CD4-positive, alpha-beta T cell (primary cell): ENCODE results near the gene ELOVL4. TPM values are rescaled to one million over a fixed set of nuclear protein-coding genes. Genes with fewer than 3 reads are reported as not detected.

Source experiments
- ATAC-seq: fragments of 200-7000 bp; cut with Tn5 transposase; one replicate; pipeline ENCODE4 v1.10.0; 2022; ENCODE audit warnings: mild to moderate bottlenecking; ENCODE audit not compliant: poor library complexity
- CTCF ChIA-PET: fragments of 350-600 bp; sonication (Branson Sonifier 250); formaldehyde crosslinking; loops from one replicate; lab custom pipeline; 2021; ENCODE audit warnings: antibody characterized with exemption, inconsistent platforms; lab: Charles Lee
- POLR2A ChIA-PET: fragments of 350-600 bp; sonication (Branson Sonifier 250); formaldehyde crosslinking; loops from one replicate; lab custom pipeline; 2021; ENCODE audit warnings: antibody characterized with exemption, inconsistent platforms; lab: Charles Lee
- DNase-seq, 14 experiments: peaks; one replicate each; pipeline ENCODE4 v3.0.0-alpha.2; 2013 to 2020; ENCODE audit warnings: mixed read lengths in 2 of 14
- H3K27ac ChIP-seq, 2 donors: one replicate each; pipeline versions ENCODE4 v1.5.1 to v1.7.0; 2013; ENCODE audit warnings: low read length in 2 of 2, low read depth in 1 of 2, mild to moderate bottlenecking in 1 of 2
- H3K27me3 ChIP-seq, 2 experiments: 1 replicate in 1 of 2; 2 replicates in 1 of 2; pipeline versions ENCODE4 v1.6.1 to v1.7.0; 2013; ENCODE audit warnings: low read length in 2 of 2, control low read depth in 1 of 2, mild to moderate bottlenecking in 1 of 2, moderate library complexity in 1 of 2; ENCODE audit not compliant: insufficient read depth in 2 of 2, control insufficient read depth in 1 of 2
- H3K36me3 ChIP-seq: one replicate; pipeline ENCODE4 v1.6.1; 2013; ENCODE audit warnings: low read length, control low read depth; ENCODE audit not compliant: insufficient read depth
- H3K4me1 ChIP-seq: one replicate; pipeline ENCODE4 v1.6.1; 2013; ENCODE audit warnings: low read length, control low read depth; ENCODE audit not compliant: insufficient read depth
- H3K4me3 ChIP-seq: one replicate; pipeline ENCODE4 v1.5.1; 2013; ENCODE audit warnings: mild to moderate bottlenecking, low read length, moderate library complexity
- H3K9me3 ChIP-seq, 2 experiments: 1 replicate in 1 of 2; 2 replicates in 1 of 2; pipeline versions ENCODE4 v1.6.1 to v1.7.0; 2013; ENCODE audit warnings: low read length in 2 of 2, mild to moderate bottlenecking in 2 of 2, control low read depth in 1 of 2, moderate library complexity in 1 of 2; ENCODE audit not compliant: control insufficient read depth in 1 of 2, insufficient read depth in 1 of 2
- H3K27ac Mint-ChIP-seq: one replicate; pipeline ENCODE4 v1.8.0; 2020; ENCODE audit warnings: mixed read lengths
- H3K27me3 Mint-ChIP-seq: one replicate; pipeline ENCODE4 v1.8.0; 2021; ENCODE audit warnings: mixed read lengths
- H3K36me3 Mint-ChIP-seq: one replicate; pipeline ENCODE4 v1.8.0; 2021; ENCODE audit warnings: low read depth, mixed read lengths
- H3K4me1 Mint-ChIP-seq: one replicate; pipeline ENCODE4 v1.8.0; 2021; ENCODE audit warnings: low read depth, mixed read lengths
- H3K4me3 Mint-ChIP-seq: one replicate; pipeline ENCODE4 v1.8.0; 2020; ENCODE audit warnings: mild to moderate bottlenecking, mixed read lengths
- H3K9me3 Mint-ChIP-seq: one replicate; pipeline ENCODE4 v1.8.0; 2020; ENCODE audit warnings: mixed read lengths
- intact Hi-C, 2 experiments: fragments of 100-400 bp; cut with DNase I in 1 of 2; cut with micrococcal nuclease in 1 of 2; formaldehyde crosslinking; loops; one replicate each; pipeline versions ENCODE4 v1.15.1 to v1.9.0; 2023 to 2025; cut with DNase I, micrococcal nuclease
- total RNA-seq, 174 experiments: library from RNA in 2 of 174; stranded (reverse) in 2 of 174; gene quantifications; one replicate each; pipeline ENCODE4 v1.2.3 and lab custom pipeline; 2021 to 2026
- TF ChIP-seq, protein P1 (sequence below): fragments of 200-600 bp; IDR thresholded peaks from one replicate; pipeline ENCODE4 v1.8.0; 2022; ENCODE audit warnings: antibody characterized with exemption, mild to moderate bottlenecking

Gene ELOVL4
- total RNA-seq, 2 experiments from 2014 or later = 0.84 to 1.0 TPM

DNA sequence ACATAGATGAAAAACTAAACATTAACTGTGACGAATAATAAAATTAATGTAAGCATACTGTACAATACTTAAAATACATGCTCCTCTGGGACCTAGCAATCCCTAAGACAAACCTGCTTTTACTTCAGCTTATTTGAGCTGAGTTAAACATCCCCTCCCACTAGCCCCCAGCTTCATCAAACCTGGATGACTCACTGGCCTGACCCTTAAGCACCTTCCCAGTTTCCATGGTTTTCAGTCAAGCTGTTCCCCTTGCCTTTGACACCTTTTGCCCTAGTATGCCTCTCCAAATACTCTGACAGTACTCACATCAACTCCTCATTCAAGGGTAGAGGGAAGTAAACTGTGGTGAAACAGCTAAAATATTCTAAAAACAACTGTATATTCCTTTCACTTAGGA is 4.2 kb downstream of the ELOVL4 start:
- H3K9me3 ChIP-seq = no peaks in the 10 kb centered on the region
- H3K4me3 ChIP-seq = no peak overlapping the region
- peaks cover 12 to 35% of the 10 kb centered on the region in 2 experiments for H3K27me3 ChIP-seq
- POLR2A ChIA-PET = interaction anchor here (1.8 kb wide), 1 partner anchor 61 kb away, joined by 5 read pairs; the partner anchor contains the start of gene TTK
- no peaks in the 10 kb centered on the region for H3K36me3 ChIP-seq
- intact Hi-C loops = no loop called here
- no peak for ATAC-seq
- CTCF ChIA-PET = no interaction called here
- no peak overlapping the region for H3K27ac ChIP-seq
- TF ChIP-seq, protein P1, sequence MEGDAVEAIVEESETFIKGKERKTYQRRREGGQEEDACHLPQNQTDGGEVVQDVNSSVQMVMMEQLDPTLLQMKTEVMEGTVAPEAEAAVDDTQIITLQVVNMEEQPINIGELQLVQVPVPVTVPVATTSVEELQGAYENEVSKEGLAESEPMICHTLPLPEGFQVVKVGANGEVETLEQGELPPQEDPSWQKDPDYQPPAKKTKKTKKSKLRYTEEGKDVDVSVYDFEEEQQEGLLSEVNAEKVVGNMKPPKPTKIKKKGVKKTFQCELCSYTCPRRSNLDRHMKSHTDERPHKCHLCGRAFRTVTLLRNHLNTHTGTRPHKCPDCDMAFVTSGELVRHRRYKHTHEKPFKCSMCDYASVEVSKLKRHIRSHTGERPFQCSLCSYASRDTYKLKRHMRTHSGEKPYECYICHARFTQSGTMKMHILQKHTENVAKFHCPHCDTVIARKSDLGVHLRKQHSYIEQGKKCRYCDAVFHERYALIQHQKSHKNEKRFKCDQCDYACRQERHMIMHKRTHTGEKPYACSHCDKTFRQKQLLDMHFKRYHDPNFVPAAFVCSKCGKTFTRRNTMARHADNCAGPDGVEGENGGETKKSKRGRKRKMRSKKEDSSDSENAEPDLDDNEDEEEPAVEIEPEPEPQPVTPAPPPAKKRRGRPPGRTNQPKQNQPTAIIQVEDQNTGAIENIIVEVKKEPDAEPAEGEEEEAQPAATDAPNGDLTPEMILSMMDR = no peak
- Mint-ChIP-seq H3K27ac (no peak overlapping the region), H3K4me3 (no peak overlapping the region), H3K4me1 (peaks cover 20% of the 10 kb centered on the region), H3K27me3 (peaks cover 51% of the 10 kb centered on the region), H3K36me3 (no peaks in the 10 kb centered on the region), H3K9me3 (no peaks in the 10 kb centered on the region)
- DNase-seq = no peak
- H3K4me1 ChIP-seq = peaks cover 21% of the 10 kb centered on the region

DNA sequence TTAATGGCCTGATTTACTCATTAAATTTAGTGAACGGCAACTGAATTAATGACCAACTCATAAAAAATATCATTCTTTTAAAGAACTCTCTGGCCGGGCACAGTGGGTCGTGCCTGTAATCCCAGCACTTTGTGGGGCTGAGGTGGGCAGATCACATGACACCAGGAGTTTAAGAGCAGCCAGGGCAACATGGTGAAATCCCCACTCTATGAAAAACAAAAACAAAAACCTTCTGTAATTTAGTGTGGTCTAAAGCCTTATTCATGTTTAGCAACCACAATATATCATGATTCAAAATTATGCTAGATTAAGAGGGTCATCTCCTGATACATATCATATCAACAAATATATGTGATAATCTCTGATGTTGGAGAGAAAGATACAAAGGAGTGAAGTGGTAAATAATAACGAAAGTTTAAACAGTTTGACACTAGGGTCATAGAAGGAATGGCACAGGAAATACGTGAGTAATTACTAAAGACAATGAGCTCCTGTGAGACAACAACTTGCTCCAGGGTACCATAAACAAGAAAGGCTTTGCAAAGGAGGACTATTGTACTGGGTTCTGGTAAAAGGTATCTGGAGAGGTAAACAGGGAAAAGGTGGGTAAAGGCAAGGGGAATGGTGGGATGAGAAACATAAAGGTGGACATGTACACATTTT is 5.7 kb downstream of the ELOVL4 start:
- TF ChIP-seq, protein P1 = no peak
- Histone ChIP-seq H3K4me1 (peaks cover 9% of the 10 kb centered on the region), H3K4me3 (no peak overlapping the region), H3K9me3 (no peaks in the 10 kb centered on the region), H3K27me3 (peaks cover 12 to 25% of the 10 kb centered on the region in 2 experiments), H3K36me3 (no peaks in the 10 kb centered on the region), H3K27ac (no peak overlapping the region)
- intact Hi-C loops = no loop called here
- ATAC-seq (no peak), DNase-seq (no peak)
- H3K4me1 Mint-ChIP-seq = peaks cover 13% of the 10 kb centered on the region
- peaks cover 51% of the 10 kb centered on the region for H3K27me3 Mint-ChIP-seq
- H3K27ac Mint-ChIP-seq = no peak overlapping the region
- ChIA-PET POLR2A (no interaction called here), CTCF (no interaction called here)
- no peak overlapping the region for H3K4me3 Mint-ChIP-seq
- H3K9me3 Mint-ChIP-seq = no peaks in the 10 kb centered on the region
- H3K36me3 Mint-ChIP-seq = no peaks in the 10 kb centered on the region

DNA sequence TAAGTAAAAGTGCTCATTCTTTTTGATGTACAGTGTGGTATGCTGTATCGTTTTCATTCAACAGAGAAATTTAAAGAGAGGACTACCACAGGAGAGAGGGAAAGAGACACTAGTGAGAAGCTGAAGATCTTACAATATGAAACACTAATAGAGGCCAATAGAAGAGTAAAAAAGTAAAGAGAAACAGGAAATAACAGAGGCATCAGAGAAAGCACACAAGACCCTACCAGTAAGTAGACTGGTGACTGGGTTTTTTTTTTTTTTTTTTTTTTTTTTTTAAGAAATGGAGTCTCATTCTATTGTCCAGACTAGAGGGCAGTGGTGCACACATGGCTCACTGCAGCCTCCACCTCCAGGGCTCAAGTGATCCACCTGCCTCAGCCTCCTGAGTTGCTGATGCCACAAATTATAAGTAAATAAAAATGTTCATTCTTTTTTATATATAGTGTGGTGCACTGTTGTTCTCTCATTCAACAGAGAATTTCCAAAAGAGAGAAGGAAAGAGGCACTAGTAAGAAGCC is 18.8 kb downstream of the ELOVL4 start:
- intact Hi-C loops = no loop called here
- POLR2A ChIA-PET = no interaction called here

More for the DNA sequence above, 18.8 kb downstream of the ELOVL4 start:
- peaks cover 14% of the 10 kb centered on the region for H3K4me1 Mint-ChIP-seq
- H3K27ac Mint-ChIP-seq = no peak overlapping the region
- H3K27me3 ChIP-seq = peaks cover 0 to 3% of the 10 kb centered on the region in 2 experiments
- no peak for ATAC-seq
- CTCF ChIA-PET = no interaction called here
- peaks cover 8% of the 10 kb centered on the region for H3K27me3 Mint-ChIP-seq
- H3K9me3 Mint-ChIP-seq = no peaks in the 10 kb centered on the region
- H3K36me3 ChIP-seq = no peaks in the 10 kb centered on the region
- DNase-seq = no peak
- no peaks in the 10 kb centered on the region for H3K36me3 Mint-ChIP-seq
- no peak overlapping the region for H3K4me3 Mint-ChIP-seq
- no peaks in the 10 kb centered on the region for H3K9me3 ChIP-seq
- no peak overlapping the region for H3K27ac ChIP-seq
- TF ChIP-seq, protein P1 = no peak
- no peaks in the 10 kb centered on the region for H3K4me1 ChIP-seq
- no peak overlapping the region for H3K4me3 ChIP-seq
